H1 (cell line): ENCODE data around the gene CPT1A. TPM values are rescaled to one million over a fixed set of nuclear protein-coding genes. Genes with fewer than 3 reads are reported as not detected.

Experiments used
- CTCF ChIA-PET: fragments of 300-600 bp; sonication (Branson Sonifier 250); formaldehyde crosslinking; loops from one replicate; lab custom pipeline; 2021; ENCODE audit not compliant: partially characterized antibody; lab: Charles Lee
- POLR2A ChIA-PET: fragments of 300-600 bp; sonication (Branson Sonifier 250); formaldehyde crosslinking; loops from one replicate; lab custom pipeline; 2021; ENCODE audit warnings: inconsistent platforms; ENCODE audit not compliant: partially characterized antibody; lab: Charles Lee
- DNase-seq, 2 experiments: peaks; one replicate each; pipeline versions ENCODE4 v3.0.0 to v3.0.0-alpha.2; 2010 to 2022; ENCODE audit warnings: low spot score in 2 of 2, low read depth in 1 of 2, mixed read lengths in 1 of 2
- FAIRE-seq: peaks from 2 replicates; lab custom pipeline; 2011; peaks lifted over from hg19 to GRCh38; lab: Jason Lieb, UNC
- H2AFZ ChIP-seq: 2 replicates; pipeline ENCODE4 v1.8.1; 2012; ENCODE audit warnings: low read length, inconsistent platforms
- H2AK5ac ChIP-seq: 2 replicates; pipeline ENCODE4 v1.6.1; 2013; ENCODE audit warnings: low read depth, low read length
- H2BK120ac ChIP-seq: replicated peaks from 2 replicates; pipeline ENCODE3; 2013; ENCODE audit warnings: low read depth, low read length, inconsistent platforms
- H2BK12ac ChIP-seq: 2 replicates; pipeline ENCODE4 v1.6.1; 2013; ENCODE audit warnings: low read depth, low read length
- H2BK15ac ChIP-seq: 2 replicates; pipeline ENCODE4 v1.6.1; 2013; ENCODE audit warnings: low read length
- H2BK20ac ChIP-seq: 2 replicates; pipeline ENCODE4 v1.6.1; 2013; ENCODE audit warnings: low read length
- H2BK5ac ChIP-seq: 2 replicates; pipeline ENCODE4 v1.6.1; 2013; ENCODE audit warnings: low read depth, low read length
- H3K14ac ChIP-seq: 2 replicates; pipeline ENCODE4 v1.6.1; 2013; ENCODE audit warnings: inconsistent platforms; ENCODE audit not compliant: insufficient read length
- H3K18ac ChIP-seq: 2 replicates; pipeline ENCODE4 v1.6.1; 2013; ENCODE audit warnings: low read length; ENCODE audit errors: extremely low read depth
- H3K23ac ChIP-seq: 2 replicates; pipeline ENCODE4 v1.6.1; 2013; ENCODE audit warnings: inconsistent platforms; ENCODE audit not compliant: insufficient read length
- H3K23me2 ChIP-seq: 2 replicates; pipeline ENCODE4 v1.6.1; 2013; ENCODE audit warnings: low read depth, low read length
- H3K27ac ChIP-seq: 2 replicates; pipeline ENCODE4 v1.6.1; 2011; ENCODE audit warnings: low read depth, low read length, inconsistent platforms
- H3K27me3 ChIP-seq, 4 experiments: replicated peaks in 1 of 4; 1 replicate in 1 of 4; 2 replicates in 3 of 4; pipeline versions ENCODE4 v1.6.1 to v1.8.1; 2011 to 2013; ENCODE audit warnings: low read length in 3 of 4, mild to moderate bottlenecking in 3 of 4, inconsistent platforms in 2 of 4, mixed read lengths in 2 of 4, moderate library complexity in 1 of 4; ENCODE audit not compliant: control insufficient read depth in 3 of 4, insufficient read depth in 3 of 4; ENCODE audit errors: extremely low read depth in 1 of 4
- H3K36me3 ChIP-seq, 4 experiments: 2 replicates each; pipeline versions ENCODE4 v1.6.1 to v1.8.1; 2011 to 2013; ENCODE audit warnings: mild to moderate bottlenecking in 4 of 4, low read length in 3 of 4, moderate library complexity in 2 of 4, control low read depth in 1 of 4, inconsistent platforms in 1 of 4; ENCODE audit not compliant: insufficient read depth in 4 of 4, control insufficient read depth in 2 of 4
- H3K4ac ChIP-seq: replicated peaks from 2 replicates; pipeline ENCODE3; 2013; ENCODE audit warnings: low read length, low read depth, mixed read lengths, inconsistent platforms; ENCODE audit not compliant: insufficient read length
- H3K4me1 ChIP-seq, 4 experiments: replicated peaks in 1 of 4; 1 replicate in 1 of 4; 2 replicates in 3 of 4; pipeline versions ENCODE4 v1.6.1 to v1.8.1; 2011 to 2013; ENCODE audit warnings: low read length in 3 of 4, inconsistent platforms in 2 of 4, mixed read lengths in 1 of 4; ENCODE audit not compliant: insufficient read depth in 4 of 4, control insufficient read depth in 3 of 4
- H3K4me2 ChIP-seq, 2 experiments: 2 replicates each; pipeline versions ENCODE4 v1.6.1 to v1.8.1; 2011 to 2013; ENCODE audit warnings: low read depth in 2 of 2, low read length in 2 of 2, control low read depth in 1 of 2, inconsistent platforms in 1 of 2, mild to moderate bottlenecking in 1 of 2; ENCODE audit not compliant: insufficient read depth in 1 of 2
- H3K4me3 ChIP-seq, 4 experiments: fragments of 200-600, 300-600 bp in 1 of 4; sonication (generic), shearing (Covaris generic), sonication (Bioruptor Twin) in 1 of 4; 2 replicates each; pipeline versions ENCODE4 v1.5.1 to v1.8.1; 2011 to 2016; ENCODE audit warnings: low read length in 4 of 4, low read depth in 3 of 4, control low read depth in 2 of 4, inconsistent platforms in 2 of 4, mild to moderate bottlenecking in 2 of 4, mixed read lengths in 1 of 4, moderate library complexity in 1 of 4; ENCODE audit not compliant: insufficient read depth in 2 of 4; ENCODE audit errors: extremely low read depth in 1 of 4
- H3K56ac ChIP-seq: replicated peaks from 2 replicates; pipeline ENCODE3; 2013; ENCODE audit warnings: low read depth, mild to moderate bottlenecking, mixed read lengths, low read length, inconsistent platforms; ENCODE audit not compliant: insufficient read length
- H3K79me1 ChIP-seq: 2 replicates; pipeline ENCODE4 v1.6.1; 2013; ENCODE audit warnings: low read depth, low read length, control low read depth
- H3K79me2 ChIP-seq, 2 experiments: 2 replicates each; pipeline versions ENCODE4 v1.6.1 to v1.8.1; 2012 to 2013; ENCODE audit warnings: low read length in 2 of 2, mild to moderate bottlenecking in 2 of 2, inconsistent platforms in 1 of 2; ENCODE audit not compliant: insufficient read depth in 2 of 2, control insufficient read depth in 1 of 2
- H3K9ac ChIP-seq, 4 experiments: replicated peaks in 1 of 4; 1 replicate in 1 of 4; 2 replicates in 3 of 4; pipeline versions ENCODE4 v1.6.1 to v1.8.1; 2011 to 2013; ENCODE audit warnings: low read depth in 3 of 4, low read length in 3 of 4, control low read depth in 2 of 4, mild to moderate bottlenecking in 2 of 4, moderate library complexity in 2 of 4, inconsistent platforms in 1 of 4; ENCODE audit errors: extremely low read depth in 1 of 4
- H3K9me3 ChIP-seq, 2 experiments: 2 replicates each; pipeline versions ENCODE4 v1.6.1 to v1.8.1; 2012 to 2013; ENCODE audit warnings: mild to moderate bottlenecking in 2 of 2, moderate library complexity in 2 of 2, control low read depth in 1 of 2, inconsistent platforms in 1 of 2, low read depth in 1 of 2, low read length in 1 of 2, mixed read lengths in 1 of 2; ENCODE audit not compliant: insufficient read depth in 2 of 2
- H4K20me1 ChIP-seq, 2 experiments: replicated peaks in 1 of 2; 2 replicates each; pipeline versions ENCODE3 to v1.8.1; 2011 to 2013; ENCODE audit warnings: inconsistent platforms in 2 of 2, low read length in 2 of 2, mild to moderate bottlenecking in 1 of 2; ENCODE audit not compliant: insufficient read depth in 2 of 2, control insufficient read depth in 1 of 2
- H4K5ac ChIP-seq: 2 replicates; pipeline ENCODE4 v1.6.1; 2013; ENCODE audit warnings: low read length, low read depth, mixed read lengths, inconsistent platforms; ENCODE audit not compliant: insufficient read length
- H4K8ac ChIP-seq: 2 replicates; pipeline ENCODE4 v1.8.0; 2013; ENCODE audit warnings: mild to moderate bottlenecking, moderate library complexity, low read length, inconsistent platforms; ENCODE audit not compliant: insufficient read depth; ENCODE audit errors: extremely low read depth
- H4K91ac ChIP-seq: replicated peaks from 2 replicates; pipeline ENCODE3; 2013; ENCODE audit warnings: low read length, mixed read lengths, inconsistent platforms; ENCODE audit not compliant: insufficient read length
- JUND ChIP-seq: IDR thresholded peaks from 2 replicates; pipeline ENCODE4 v1.6.1; 2011; ENCODE audit warnings: mild to moderate bottlenecking, improper control_type of control experiment, low read length
- KDM1A ChIP-seq: fragments of 200-600, 300-600 bp; sonication (generic); IDR thresholded peaks from 2 replicates; pipeline ENCODE4 v1.7.1; 2016; ENCODE audit warnings: mild to moderate bottlenecking, low read length, borderline replicate concordance
- NRF1 ChIP-seq: IDR thresholded peaks from 2 replicates; pipeline ENCODE4 v1.6.1; 2011; ENCODE audit warnings: mild to moderate bottlenecking, low read depth, low read length, improper control_type of control experiment
- SRF ChIP-seq: IDR thresholded peaks from 2 replicates; pipeline ENCODE4 v1.6.1; 2011; ENCODE audit warnings: mild to moderate bottlenecking, low read depth, low read length, moderate library complexity
- WGBS, 2 experiments: shearing (Covaris generic) in 1 of 2; methylation state at CpG; one replicate each; pipeline versions ENCODE4 v1.1.6 to v1.1.7; 2013 to 2015; ENCODE audit warnings: low lambda C conversion rate in 2 of 2, mixed read lengths in 2 of 2, inconsistent platforms in 1 of 2, low coverage in 1 of 2, missing lambda C conversion rate in 1 of 2; ENCODE audit not compliant: insufficient replicate concordance in 2 of 2, insufficient coverage in 1 of 2, insufficient read length in 1 of 2; ENCODE audit errors: extremely low coverage in 1 of 2, missing lambda C conversion rate in 1 of 2; 5-methylcytosine and 5-hydroxymethylcytosine counted together
- polyA plus RNA-seq, 7 experiments: library from polyadenylated mRNA; depleted of rRNA in 3 of 7; stranded (reverse) in 5 of 7; unstranded in 2 of 7; fragments of >200 nt in 5 of 7; fragments of 200-250 nt in 2 of 7; gene quantifications; 1 replicate in 5 of 7; 2 replicates in 1 of 7; 4 replicates in 1 of 7; pipeline versions ENCODE4 v1.2.1 to v1.2.3, GENCODE V29; 2011 to 2013; ENCODE audit warnings: missing spikeins in 2 of 7, mixed read lengths in 2 of 7
- total RNA-seq: library from RNA; stranded (reverse); fragmentation: NEBNext Ultra II Directional; extraction: Animal tissue kit (Norgen Biotek cat#: 25700); gene quantifications from 2 replicates; pipeline ENCODE4 v1.2.1, GENCODE V29; 2021

CPT1A gene
- total and polyA plus RNA-seq, 2 of the 8 experiments (the other 6 are each of a cell fraction or from before 2014, with no cell fraction given): 2.9 to 12.2 TPM

DNA sequence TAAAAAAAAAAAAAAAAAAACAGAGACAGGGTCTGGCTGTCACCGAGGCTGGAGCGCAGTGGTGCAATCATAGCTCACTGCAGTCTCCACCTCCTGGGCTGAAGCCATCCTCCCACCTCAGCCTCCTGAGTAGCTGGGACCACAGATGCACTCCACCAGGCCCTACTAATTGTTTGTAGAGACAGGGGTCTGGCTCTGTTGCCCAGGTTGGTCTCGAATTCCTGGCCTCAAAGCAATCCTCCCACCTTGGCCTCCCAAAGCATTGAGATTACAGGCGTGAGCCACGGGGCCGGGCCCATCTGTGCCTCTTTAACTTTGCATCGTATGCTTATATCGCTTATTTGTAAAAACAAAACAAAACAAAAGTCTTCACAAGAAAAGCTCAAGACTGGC, 3.1 kb downstream of the CPT1A start:
- Histone ChIP-seq H3K27me3 (peaks cover 18 to 43% (median 33%) of the 10 kb centered on the region in 4 experiments), H3K79me2 (no peaks in the 10 kb centered on the region), H2BK12ac (0 out of 2 replicates have a peak overlapping the region, but pooled peaks have one; percentile 39), H3K4ac (no peak overlapping the region), H2BK120ac (no peak overlapping the region), H2BK20ac (no peak overlapping the region), H3K79me1 (no peaks in the 10 kb centered on the region), H2AFZ (no peak overlapping the region), H3K4me2 (peak overlapping the region; percentile 93 to 100; a peak in 3 of 4 replicates), H2BK15ac (no peak overlapping the region), H2AK5ac (no peak overlapping the region)
- WGBS, 2 experiments: 83% methylated on average over 8 of the region's 8 CpGs; no CpG with 5 or more reads in 1 of the 2 experiments
- POLR2A ChIA-PET: interaction anchor here (0.6 to 1.6 kb wide), 3 partner anchors 18 to 781 kb away, joined by 3 read pairs; no protein-coding TSS in a partner anchor
- CTCF ChIA-PET: interaction anchor here (2.6 kb wide), 1 partner anchor 40 kb away, joined by 10 read pairs; no protein-coding TSS in a partner anchor
- TF ChIP-seq JUND (no peak), NRF1 (no peak), SRF (no peak), KDM1A (peak; percentile 75; the same call in 1 of the 2 replicates)
- TF ChIP-seq, all 59 proteins: peak for 1
- peaks cover 3 to 10% (median 6%) of the 10 kb centered on the region in 4 experiments; a peak in 6 of 7 replicates for H3K4me1 ChIP-seq
- peaks cover 2 to 7% of the 10 kb centered on the region in 2 experiments for H4K20me1 ChIP-seq
- DNase-seq (no peak), FAIRE-seq (no peak)
- no peak overlapping the region for H4K8ac ChIP-seq
- no peak overlapping the region for H4K5ac ChIP-seq
- H3K9ac ChIP-seq: no peak overlapping the region
- H3K18ac ChIP-seq: no peak overlapping the region
- H3K23me2 ChIP-seq: peaks cover 23% of the 10 kb centered on the region; the same call in 1 of the 2 replicates
- H3K36me3 ChIP-seq: no peaks in the 10 kb centered on the region
- no peak overlapping the region for H3K23ac ChIP-seq
- peak overlapping the region; percentile 35; the same call in 1 of the 2 replicates for H2BK5ac ChIP-seq
- H3K27ac ChIP-seq: no peak overlapping the region
- H3K14ac ChIP-seq: no peak overlapping the region
- H4K91ac ChIP-seq: no peak overlapping the region
- no peak overlapping the region for H3K56ac ChIP-seq
- peak overlapping the region in 3 of 4 experiments; percentile 22 to 69 (median 63); a peak in 3 of 8 replicates for H3K4me3 ChIP-seq
- H3K9me3 ChIP-seq: no peaks in the 10 kb centered on the region
